IMR-90 (cell line): ENCODE measurements around the gene GM2A.

Experiments used
- CHD1 ChIP-seq: IDR thresholded peaks from 2 replicates; pipeline ENCODE4 v1.6.1; 2012; ENCODE audit warnings: low read depth, low read length, improper control_type of control experiment
- CTCF ChIP-seq: conservative IDR thresholded peaks from 2 replicates; pipeline ENCODE4 v1.5.1; 2012; ENCODE audit warnings: mild to moderate bottlenecking, low read depth, low read length, improper control_type of control experiment
- MAFK ChIP-seq: IDR thresholded peaks from 2 replicates; pipeline ENCODE4 v1.6.1; 2012; ENCODE audit warnings: low read depth, low read length, improper control_type of control experiment
- MAZ ChIP-seq: IDR thresholded peaks from 2 replicates; pipeline ENCODE4 v1.6.1; 2012; ENCODE audit warnings: low read depth, mild to moderate bottlenecking, low read length, improper control_type of control experiment, moderate library complexity, borderline replicate concordance
- NFE2L2 ChIP-seq: fragments of 150-350 bp; IDR thresholded peaks from 2 replicates; pipeline ENCODE4 v1.6.1; 2016; ENCODE audit warnings: low read depth, mild to moderate bottlenecking, low read length
- RAD21 ChIP-seq: IDR thresholded peaks from 2 replicates; pipeline ENCODE4 v1.6.1; 2012; ENCODE audit warnings: low read length, improper control_type of control experiment
- RCOR1 ChIP-seq: IDR thresholded peaks from 2 replicates; pipeline ENCODE4 v1.6.1; 2012; ENCODE audit warnings: mild to moderate bottlenecking, low read length, improper control_type of control experiment; ENCODE audit not compliant: insufficient replicate concordance
- SMC3 ChIP-seq: fragments of 150-350 bp; IDR thresholded peaks from 2 replicates; pipeline ENCODE4 v1.6.1; 2016; ENCODE audit warnings: low read depth, mild to moderate bottlenecking, antibody characterized with exemption, low read length, moderate library complexity
- USF2 ChIP-seq: fragments of 150-350 bp; IDR thresholded peaks from 2 replicates; pipeline ENCODE4 v1.6.1; 2017; ENCODE audit warnings: mild to moderate bottlenecking, antibody characterized with exemption, low read length, low read depth

GRCh38 chr5:151204051-151204450, 48.9 kb upstream of the GM2A start:
- no peak for TF ChIP-seq CTCF
- TF ChIP-seq USF2 = no peak
- TF ChIP-seq MAZ = no peak
- no peak for TF ChIP-seq NFE2L2
- no peak for TF ChIP-seq CHD1
- no peak for TF ChIP-seq SMC3
- TF ChIP-seq RAD21 = no peak
- TF ChIP-seq RCOR1 = no peak
- TF ChIP-seq MAFK = no peak
